Measurements from ENCODE around the gene ASCL5. TPM values are rescaled to one million over a fixed set of nuclear protein-coding genes. Genes with fewer than 3 reads are reported as not detected.

ASCL5 gene
- total RNA-seq, 1 experiment from 2014 or later = 0.31 TPM

- no peak overlapping the region for H3K4me3 Mint-ChIP-seq
- no peak for TF ChIP-seq PREB (CRISPR knock-in tag; IDR thresholded peaks at IDR 0.05; ENCODE audit: borderline replicate concordance)
- TF ChIP-seq HMGA2 (CRISPR knock-in tag; IDR thresholded peaks at IDR 0.05) = no peak
- TF ChIP-seq ZNF281 (CRISPR knock-in tag; IDR thresholded peaks at IDR 0.05) = no peak
- TF ChIP-seq ELF4 (CRISPR knock-in tag; IDR thresholded peaks at IDR 0.05; ENCODE audit: low read depth) = no peak
- TF ChIP-seq ATF1 (CRISPR knock-in tag; IDR thresholded peaks at IDR 0.05) = no peak
- no peak for TF ChIP-seq ZNF512 (CRISPR knock-in tag; IDR thresholded peaks at IDR 0.05; ENCODE audit: borderline replicate concordance)
- no peak for TF ChIP-seq TCF7 (CRISPR knock-in tag; IDR thresholded peaks at IDR 0.05; ENCODE audit: low read depth)
- no peak for TF ChIP-seq TEAD4 (CRISPR knock-in tag; IDR thresholded peaks at IDR 0.05)
- TF ChIP-seq E2F4 (CRISPR knock-in tag; IDR thresholded peaks at IDR 0.05; ENCODE audit: borderline replicate concordance, low read depth) = no peak
- no peak for TF ChIP-seq ZNF317 (CRISPR knock-in tag; IDR thresholded peaks at IDR 0.05; ENCODE audit: borderline replicate concordance, low read depth)
- no peak for TF ChIP-seq NR3C1 (CRISPR knock-in tag; conservative IDR thresholded peaks at IDR 0.05; ENCODE audit: low read depth)
- no peak for TF ChIP-seq MAX (CRISPR knock-in tag; IDR thresholded peaks at IDR 0.05)
- CTCF ChIA-PET = interaction anchor here (1.0 to 3.7 kb wide), 11 partner anchors 9 to 220 kb away, joined by 3 to 43 read pairs (median 7); partner anchors contain the start of gene TMEM9
- H3K36me3 Mint-ChIP-seq = no peaks in the 10 kb centered on the region
- peaks cover 6% of the 10 kb centered on the region for H3K9me3 Mint-ChIP-seq
- H3K27ac Mint-ChIP-seq = no peak overlapping the region
- H3K27me3 Mint-ChIP-seq (ENCODE audit: low read depth) = no peaks in the 10 kb centered on the region; the same call in 1 of the 2 replicates
- H3K4me1 Mint-ChIP-seq = peaks cover 10% of the 10 kb centered on the region
- POLR2A ChIA-PET = no interaction called here
- DNase-seq (ENCODE audit: low spot score) (no peak), ATAC-seq (no peak; the same call in 1 of the 2 replicates)
Measured at GRCh38 chr1:201127755-201128455, 921 bp upstream of the ASCL5 start.

- no peaks in the 10 kb centered on the region for H3K36me3 Mint-ChIP-seq
- POLR2A ChIA-PET = interaction anchor here (0.6 kb wide), 1 partner anchor 574 kb away, joined by 3 read pairs; no protein-coding TSS in a partner anchor
- no peak for DNase-seq (ENCODE audit: low spot score)
- TF ChIP-seq ZBTB43 (CRISPR knock-in tag; IDR thresholded peaks at IDR 0.05) (no peak), ZNF423 (CRISPR knock-in tag; IDR thresholded peaks at IDR 0.05) (no peak), FOXP1 (CRISPR knock-in tag; IDR thresholded peaks at IDR 0.05; ENCODE audit: borderline replicate concordance) (no peak), TP53 (CRISPR knock-in tag; IDR thresholded peaks at IDR 0.05) (no peak), E2F4 (CRISPR knock-in tag; IDR thresholded peaks at IDR 0.05; ENCODE audit: borderline replicate concordance, low read depth) (no peak), KAT7 (CRISPR knock-in tag; IDR thresholded peaks at IDR 0.05; ENCODE audit: borderline replicate concordance) (no peak), ERG (CRISPR knock-in tag; IDR thresholded peaks at IDR 0.05) (no peak), IRF2 (CRISPR knock-in tag; IDR thresholded peaks at IDR 0.05; ENCODE audit: borderline replicate concordance, low read depth) (no peak), GABPB1 (CRISPR knock-in tag; IDR thresholded peaks at IDR 0.05) (no peak), ATF2 (CRISPR knock-in tag; IDR thresholded peaks at IDR 0.05; ENCODE audit: borderline replicate concordance, low read depth) (no peak)
- peaks cover 4% of the 10 kb centered on the region for H3K9me3 Mint-ChIP-seq
- H3K4me1 Mint-ChIP-seq = peaks cover 10% of the 10 kb centered on the region
- no peak overlapping the region for H3K4me3 Mint-ChIP-seq
- CTCF ChIA-PET = interaction anchor here (0.6 to 3.7 kb wide), 12 partner anchors 7 to 235 kb away, joined by 3 to 43 read pairs (median 6); no protein-coding TSS in a partner anchor
- no peak overlapping the region for H3K27ac Mint-ChIP-seq
- peaks cover 5% of the 10 kb centered on the region for H3K27me3 Mint-ChIP-seq (ENCODE audit: low read depth)
- ATAC-seq = no peak
Measured at GRCh38 chr1:201126463-201126831, 537 bp downstream of the ASCL5 start.

All from WTC11 (cell line).